ENCODE data around the gene ORC6. TPM values are rescaled to one million over a fixed set of nuclear protein-coding genes. Genes with fewer than 3 reads are reported as not detected.

The ORC6 gene
- total and polyA plus RNA-seq, 10 of the 15 experiments (the other 5 are each of a cell fraction or from before 2014, with no cell fraction given): 25.7 to 88.5 (median 49.1) TPM

DNA sequence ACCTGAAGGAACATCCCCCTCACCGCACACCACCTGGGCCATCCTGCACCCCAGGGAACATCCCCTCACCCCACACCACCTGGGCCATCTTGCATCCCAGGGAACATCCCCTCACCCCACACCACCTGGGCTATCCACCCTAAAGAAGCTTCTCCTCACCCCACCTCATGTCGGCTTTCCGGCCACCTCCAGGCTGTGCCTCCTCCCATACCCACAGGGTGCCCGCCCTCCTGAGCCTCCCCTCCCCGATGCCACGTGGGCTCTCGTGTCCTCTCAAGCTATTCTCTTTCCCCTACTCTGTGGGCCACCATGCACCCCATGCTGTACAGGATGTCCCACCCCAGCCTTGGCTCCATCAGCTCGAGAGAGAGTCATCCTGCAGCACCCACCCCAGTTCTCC, 40.7 kb downstream of the ORC6 start (continued):
- no peak for TF ChIP-seq MYC (IDR thresholded peaks at IDR 0.05; ENCODE audit: insufficient read depth, insufficient read length, insufficient replicate concordance, low read length, severe bottlenecking)
- TF ChIP-seq MTA3 (IDR thresholded peaks at IDR 0.05; ENCODE audit: borderline replicate concordance, low read length): no peak
- TF ChIP-seq, protein P1, sequence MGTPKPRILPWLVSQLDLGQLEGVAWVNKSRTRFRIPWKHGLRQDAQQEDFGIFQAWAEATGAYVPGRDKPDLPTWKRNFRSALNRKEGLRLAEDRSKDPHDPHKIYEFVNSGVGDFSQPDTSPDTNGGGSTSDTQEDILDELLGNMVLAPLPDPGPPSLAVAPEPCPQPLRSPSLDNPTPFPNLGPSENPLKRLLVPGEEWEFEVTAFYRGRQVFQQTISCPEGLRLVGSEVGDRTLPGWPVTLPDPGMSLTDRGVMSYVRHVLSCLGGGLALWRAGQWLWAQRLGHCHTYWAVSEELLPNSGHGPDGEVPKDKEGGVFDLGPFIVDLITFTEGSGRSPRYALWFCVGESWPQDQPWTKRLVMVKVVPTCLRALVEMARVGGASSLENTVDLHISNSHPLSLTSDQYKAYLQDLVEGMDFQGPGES (IDR thresholded peaks at IDR 0.05): no peak
- TF ChIP-seq NFYA (IDR thresholded peaks at IDR 0.05; ENCODE audit: borderline replicate concordance, low read depth, low read length): no peak
- TF ChIP-seq KAT2A (conservative IDR thresholded peaks at IDR 0.05; ENCODE audit: control insufficient read depth, low read depth, low read length): no peak

GRCh38 chr16:46730801-46731690, 41.6 kb downstream of the ORC6 start:
- Histone ChIP-seq H3K27ac (ENCODE audit: control insufficient read depth, insufficient read depth) (no peak overlapping the region), H3K9me3 (replicated peaks; ENCODE audit: control insufficient read depth, insufficient read depth, low read length) (no peaks in the 10 kb centered on the region), H2AFZ (ENCODE audit: control insufficient read depth, low read depth, low read length) (no peak overlapping the region), H3K9ac (ENCODE audit: control insufficient read depth, insufficient read depth, low read length) (no peak overlapping the region), H3K4me3 (no peak overlapping the region), H3K27me3 (replicated peaks in 1 of 2; ENCODE audit: control insufficient read depth in 2 of 2, insufficient read depth in 2 of 2, low read length in 1 of 2) (no peaks in the 10 kb centered on the region), H3K4me2 (ENCODE audit: control insufficient read depth, insufficient read depth) (no peak overlapping the region), H4K20me1 (ENCODE audit: control insufficient read depth, insufficient read depth) (no peaks in the 10 kb centered on the region), H3K36me3 (ENCODE audit: control insufficient read depth in 2 of 2, insufficient read depth in 2 of 2, low read length in 1 of 2) (no peaks in the 10 kb centered on the region; a peak in 1 of 4 replicates), H3K79me2 (ENCODE audit: control insufficient read depth, insufficient read depth, low read length) (no peaks in the 10 kb centered on the region), H3K4me1 (ENCODE audit: control insufficient read depth, insufficient read depth, low read length) (no peaks in the 10 kb centered on the region)
- ATAC-seq (no peak), FAIRE-seq (no peak), DNase-seq (ENCODE audit: low read depth, low spot score) (no peak)
- intact Hi-C loops (cut with micrococcal nuclease; ENCODE audit: unreplicated experiment): no loop called here
- in situ Hi-C loops (cut with MboI): no loop called here
- POLR2A ChIA-PET: no interaction called here
- BruUV-seq (replicated peaks): no TSS peak
- CTCF ChIA-PET: interaction anchor here (1.1 kb wide), 1 partner anchor 110 kb away, joined by 3 read pairs; no protein-coding TSS in a partner anchor
- WGBS (ENCODE audit: insufficient coverage, insufficient replicate concordance, low lambda C conversion rate, missing lambda C conversion rate): 61% methylated on average over 17 of the region's 17 CpGs
- SMC1A ChIA-PET (ENCODE audit: uncharacterized antibody, unreplicated experiment): no interaction called here
- RAD21 ChIA-PET (ENCODE audit: unreplicated experiment): no interaction called here
- TF ChIP-seq, protein P2, sequence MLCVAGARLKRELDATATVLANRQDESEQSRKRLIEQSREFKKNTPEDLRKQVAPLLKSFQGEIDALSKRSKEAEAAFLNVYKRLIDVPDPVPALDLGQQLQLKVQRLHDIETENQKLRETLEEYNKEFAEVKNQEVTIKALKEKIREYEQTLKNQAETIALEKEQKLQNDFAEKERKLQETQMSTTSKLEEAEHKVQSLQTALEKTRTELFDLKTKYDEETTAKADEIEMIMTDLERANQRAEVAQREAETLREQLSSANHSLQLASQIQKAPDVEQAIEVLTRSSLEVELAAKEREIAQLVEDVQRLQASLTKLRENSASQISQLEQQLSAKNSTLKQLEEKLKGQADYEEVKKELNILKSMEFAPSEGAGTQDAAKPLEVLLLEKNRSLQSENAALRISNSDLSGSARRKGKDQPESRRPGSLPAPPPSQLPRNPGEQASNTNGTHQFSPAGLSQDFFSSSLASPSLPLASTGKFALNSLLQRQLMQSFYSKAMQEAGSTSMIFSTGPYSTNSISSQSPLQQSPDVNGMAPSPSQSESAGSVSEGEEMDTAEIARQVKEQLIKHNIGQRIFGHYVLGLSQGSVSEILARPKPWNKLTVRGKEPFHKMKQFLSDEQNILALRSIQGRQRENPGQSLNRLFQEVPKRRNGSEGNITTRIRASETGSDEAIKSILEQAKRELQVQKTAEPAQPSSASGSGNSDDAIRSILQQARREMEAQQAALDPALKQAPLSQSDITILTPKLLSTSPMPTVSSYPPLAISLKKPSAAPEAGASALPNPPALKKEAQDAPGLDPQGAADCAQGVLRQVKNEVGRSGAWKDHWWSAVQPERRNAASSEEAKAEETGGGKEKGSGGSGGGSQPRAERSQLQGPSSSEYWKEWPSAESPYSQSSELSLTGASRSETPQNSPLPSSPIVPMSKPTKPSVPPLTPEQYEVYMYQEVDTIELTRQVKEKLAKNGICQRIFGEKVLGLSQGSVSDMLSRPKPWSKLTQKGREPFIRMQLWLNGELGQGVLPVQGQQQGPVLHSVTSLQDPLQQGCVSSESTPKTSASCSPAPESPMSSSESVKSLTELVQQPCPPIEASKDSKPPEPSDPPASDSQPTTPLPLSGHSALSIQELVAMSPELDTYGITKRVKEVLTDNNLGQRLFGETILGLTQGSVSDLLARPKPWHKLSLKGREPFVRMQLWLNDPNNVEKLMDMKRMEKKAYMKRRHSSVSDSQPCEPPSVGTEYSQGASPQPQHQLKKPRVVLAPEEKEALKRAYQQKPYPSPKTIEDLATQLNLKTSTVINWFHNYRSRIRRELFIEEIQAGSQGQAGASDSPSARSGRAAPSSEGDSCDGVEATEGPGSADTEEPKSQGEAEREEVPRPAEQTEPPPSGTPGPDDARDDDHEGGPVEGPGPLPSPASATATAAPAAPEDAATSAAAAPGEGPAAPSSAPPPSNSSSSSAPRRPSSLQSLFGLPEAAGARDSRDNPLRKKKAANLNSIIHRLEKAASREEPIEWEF (IDR thresholded peaks at IDR 0.05; ENCODE audit: insufficient replicate concordance, low read depth, low read length): no peak
- TF ChIP-seq, protein P3, sequence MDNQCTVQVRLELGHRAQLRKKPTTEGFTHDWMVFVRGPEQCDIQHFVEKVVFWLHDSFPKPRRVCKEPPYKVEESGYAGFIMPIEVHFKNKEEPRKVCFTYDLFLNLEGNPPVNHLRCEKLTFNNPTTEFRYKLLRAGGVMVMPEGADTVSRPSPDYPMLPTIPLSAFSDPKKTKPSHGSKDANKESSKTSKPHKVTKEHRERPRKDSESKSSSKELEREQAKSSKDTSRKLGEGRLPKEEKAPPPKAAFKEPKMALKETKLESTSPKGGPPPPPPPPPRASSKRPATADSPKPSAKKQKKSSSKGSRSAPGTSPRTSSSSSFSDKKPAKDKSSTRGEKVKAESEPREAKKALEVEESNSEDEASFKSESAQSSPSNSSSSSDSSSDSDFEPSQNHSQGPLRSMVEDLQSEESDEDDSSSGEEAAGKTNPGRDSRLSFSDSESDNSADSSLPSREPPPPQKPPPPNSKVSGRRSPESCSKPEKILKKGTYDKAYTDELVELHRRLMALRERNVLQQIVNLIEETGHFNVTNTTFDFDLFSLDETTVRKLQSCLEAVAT (IDR thresholded peaks at IDR 0.05): no peak
- TF ChIP-seq ZNF24 (IDR thresholded peaks at IDR 0.05) (no peak), HDAC2 (IDR thresholded peaks at IDR 0.05) (no peak), RAD51 (IDR thresholded peaks at IDR 0.05) (no peak), ZNF207 (IDR thresholded peaks at IDR 0.05; ENCODE audit: borderline replicate concordance) (no peak)
- TF ChIP-seq, protein P4, sequence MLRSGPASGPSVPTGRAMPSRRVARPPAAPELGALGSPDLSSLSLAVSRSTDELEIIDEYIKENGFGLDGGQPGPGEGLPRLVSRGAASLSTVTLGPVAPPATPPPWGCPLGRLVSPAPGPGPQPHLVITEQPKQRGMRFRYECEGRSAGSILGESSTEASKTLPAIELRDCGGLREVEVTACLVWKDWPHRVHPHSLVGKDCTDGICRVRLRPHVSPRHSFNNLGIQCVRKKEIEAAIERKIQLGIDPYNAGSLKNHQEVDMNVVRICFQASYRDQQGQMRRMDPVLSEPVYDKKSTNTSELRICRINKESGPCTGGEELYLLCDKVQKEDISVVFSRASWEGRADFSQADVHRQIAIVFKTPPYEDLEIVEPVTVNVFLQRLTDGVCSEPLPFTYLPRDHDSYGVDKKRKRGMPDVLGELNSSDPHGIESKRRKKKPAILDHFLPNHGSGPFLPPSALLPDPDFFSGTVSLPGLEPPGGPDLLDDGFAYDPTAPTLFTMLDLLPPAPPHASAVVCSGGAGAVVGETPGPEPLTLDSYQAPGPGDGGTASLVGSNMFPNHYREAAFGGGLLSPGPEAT (IDR thresholded peaks at IDR 0.05; ENCODE audit: low read depth): no peak

All from GM12878 (cell line).